Tibial nerve (tissue), 4 donors: ENCODE data around the gene TBXAS1. TPM values are rescaled to one million over a fixed set of nuclear protein-coding genes. Genes with fewer than 3 reads are reported as not detected.

Experiments
- DNase-seq, 2 donors: peaks; one replicate each; pipeline ENCODE4 v3.0.0-alpha.2; 2019; ENCODE audit warnings: low spot score in 2 of 2
- H3K27ac ChIP-seq, 4 donors: fragments of 200-600 bp; sonication (generic) in 3 of 4; one replicate each; pipeline ENCODE4 v1.5.1; 2017 to 2019; ENCODE audit warnings: mild to moderate bottlenecking in 1 of 4
- H3K27me3 ChIP-seq, 2 donors: fragments of 200-600 bp; sonication (generic) in 1 of 2; one replicate each; pipeline versions ENCODE4 v1.5.1 to v1.6.0; 2017 to 2019
- H3K36me3 ChIP-seq, 3 donors: fragments of 200-600 bp; sonication (generic); one replicate each; pipeline ENCODE4 v1.5.1; 2018 to 2019
- H3K4me1 ChIP-seq, 4 donors: fragments of 200-600 bp; sonication (generic) in 3 of 4; one replicate each; pipeline ENCODE4 v1.5.1; 2017 to 2019
- H3K4me3 ChIP-seq, 4 donors: fragments of 200-600 bp; sonication (generic) in 3 of 4; one replicate each; pipeline ENCODE4 v1.5.1; 2017 to 2019; ENCODE audit warnings: mild to moderate bottlenecking in 1 of 4, moderate library complexity in 1 of 4
- H3K9me3 ChIP-seq, 4 donors: fragments of 200-600 bp; sonication (generic) in 3 of 4; one replicate each; pipeline ENCODE4 v1.5.1; 2017 to 2019
- EP300 ChIP-seq, 2 donors: sonication (generic); formaldehyde crosslinking; IDR thresholded peaks; one replicate each; pipeline ENCODE4 v1.6.1; 2017; ENCODE audit warnings: antibody characterized with exemption in 2 of 2, mild to moderate bottlenecking in 1 of 2
- POLR2A ChIP-seq, 2 donors: fragments of 450-650 bp; IDR thresholded peaks; one replicate each; pipeline ENCODE4 v1.6.1; 2017; ENCODE audit warnings: antibody characterized with exemption in 2 of 2, mild to moderate bottlenecking in 2 of 2, moderate library complexity in 2 of 2
- WGBS, 2 donors: methylation state at CpG; one replicate each; pipeline ENCODE4 v1.1.5; 2018; 5-methylcytosine and 5-hydroxymethylcytosine counted together
- total RNA-seq, 4 donors: library from RNA; depleted of rRNA; stranded (reverse); fragments of >200 nt; gene quantifications; one replicate each; pipeline ENCODE4 v1.1.0, GENCODE V29; 2016
- TF ChIP-seq, protein P1 (sequence below), 5 experiments: fragments of 200-600 bp in 3 of 5; fragments of 450-650 bp in 2 of 5; sonication (generic) in 3 of 5; IDR thresholded peaks; one replicate each; pipeline ENCODE4 v1.5.1; 2016 to 2019; ENCODE audit warnings: antibody characterized with exemption in 5 of 5, mild to moderate bottlenecking in 3 of 5, moderate library complexity in 2 of 5

TBXAS1 gene
- total RNA-seq, 4 donors from 2014 or later = 19.0 to 80.4 (median 30.5) TPM

DNA sequence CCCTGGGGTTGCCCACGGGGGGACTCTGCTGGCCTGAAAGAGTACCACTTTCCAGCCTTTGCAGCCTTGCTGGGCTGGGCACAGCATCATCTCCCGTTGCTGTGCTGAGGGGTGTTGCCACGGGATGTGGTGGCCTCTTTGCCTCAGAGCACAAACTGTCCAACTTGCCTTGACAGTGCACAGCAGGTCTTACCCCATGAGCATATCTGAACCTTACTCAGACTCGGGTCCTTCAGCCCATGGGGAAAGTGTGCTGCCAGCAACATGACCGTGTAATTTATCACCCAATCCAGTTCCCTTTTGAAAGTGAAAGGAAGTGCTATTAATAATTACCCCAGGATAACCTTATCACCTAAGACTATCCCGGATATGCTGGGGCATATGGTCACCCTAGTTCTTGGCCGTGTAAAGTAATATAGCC is 46.8 kb downstream of the TBXAS1 start:
- Histone ChIP-seq H3K36me3 (no peaks in the 10 kb centered on the region), H3K9me3 (no peaks in the 10 kb centered on the region), H3K27ac (no peak overlapping the region), H3K27me3 (no peaks in the 10 kb centered on the region), H3K4me1 (peaks cover 0 to 5% (median 0%) of the 10 kb centered on the region in 4 donors), H3K4me3 (no peak overlapping the region)
- DNase-seq = no peak
- WGBS, 2 donors = 41 to 52% methylated on average over 7 of the region's 7 CpGs
- TF ChIP-seq EP300 (IDR thresholded peaks at IDR 0.05) (no peak), POLR2A (IDR thresholded peaks at IDR 0.05) (no peak)
- TF ChIP-seq, protein P1, sequence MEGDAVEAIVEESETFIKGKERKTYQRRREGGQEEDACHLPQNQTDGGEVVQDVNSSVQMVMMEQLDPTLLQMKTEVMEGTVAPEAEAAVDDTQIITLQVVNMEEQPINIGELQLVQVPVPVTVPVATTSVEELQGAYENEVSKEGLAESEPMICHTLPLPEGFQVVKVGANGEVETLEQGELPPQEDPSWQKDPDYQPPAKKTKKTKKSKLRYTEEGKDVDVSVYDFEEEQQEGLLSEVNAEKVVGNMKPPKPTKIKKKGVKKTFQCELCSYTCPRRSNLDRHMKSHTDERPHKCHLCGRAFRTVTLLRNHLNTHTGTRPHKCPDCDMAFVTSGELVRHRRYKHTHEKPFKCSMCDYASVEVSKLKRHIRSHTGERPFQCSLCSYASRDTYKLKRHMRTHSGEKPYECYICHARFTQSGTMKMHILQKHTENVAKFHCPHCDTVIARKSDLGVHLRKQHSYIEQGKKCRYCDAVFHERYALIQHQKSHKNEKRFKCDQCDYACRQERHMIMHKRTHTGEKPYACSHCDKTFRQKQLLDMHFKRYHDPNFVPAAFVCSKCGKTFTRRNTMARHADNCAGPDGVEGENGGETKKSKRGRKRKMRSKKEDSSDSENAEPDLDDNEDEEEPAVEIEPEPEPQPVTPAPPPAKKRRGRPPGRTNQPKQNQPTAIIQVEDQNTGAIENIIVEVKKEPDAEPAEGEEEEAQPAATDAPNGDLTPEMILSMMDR (IDR thresholded peaks at IDR 0.05) = no peak

DNA sequence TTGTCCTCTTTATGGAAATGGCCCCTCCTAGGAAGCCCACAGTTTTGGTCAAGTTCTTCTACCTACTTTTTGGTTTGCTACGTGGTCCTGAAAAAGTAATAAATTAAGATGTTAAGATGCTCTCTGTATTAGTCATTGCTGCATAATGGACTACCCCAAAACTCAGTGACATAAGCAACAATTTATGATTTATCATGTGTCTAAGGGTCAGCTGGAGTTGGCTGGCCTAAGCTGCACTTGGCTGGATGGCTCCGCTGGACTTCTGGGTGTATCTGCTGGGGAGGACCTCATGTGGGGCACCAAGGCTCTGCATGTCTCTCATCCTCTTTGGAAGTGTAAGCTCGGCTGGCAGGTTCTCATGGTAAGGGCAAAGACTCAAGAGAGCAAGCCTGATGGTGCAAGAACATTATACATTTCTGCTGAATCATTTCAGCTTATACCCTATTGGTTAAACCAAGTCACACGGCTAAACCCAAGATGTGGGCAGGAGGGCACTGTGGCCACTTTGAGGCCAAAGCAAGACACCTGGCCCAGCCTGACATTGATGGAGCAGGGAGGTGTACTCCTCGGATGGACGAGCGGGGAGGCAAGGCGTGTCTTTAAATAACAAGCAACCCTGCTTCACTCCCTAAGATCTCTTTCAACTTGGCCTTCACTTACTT is 47.7 kb downstream of the TBXAS1 start:
- Histone ChIP-seq H3K27ac (no peak overlapping the region), H3K4me3 (no peak overlapping the region), H3K9me3 (no peaks in the 10 kb centered on the region), H3K36me3 (no peaks in the 10 kb centered on the region), H3K4me1 (no peaks in the 10 kb centered on the region), H3K27me3 (no peaks in the 10 kb centered on the region)
- no peak for TF ChIP-seq POLR2A (IDR thresholded peaks at IDR 0.05)
- DNase-seq = no peak
- 84 to 90% methylated on average over 8 of the region's 8 CpGs for whole genome bisulfite sequencing, 2 donors

DNA sequence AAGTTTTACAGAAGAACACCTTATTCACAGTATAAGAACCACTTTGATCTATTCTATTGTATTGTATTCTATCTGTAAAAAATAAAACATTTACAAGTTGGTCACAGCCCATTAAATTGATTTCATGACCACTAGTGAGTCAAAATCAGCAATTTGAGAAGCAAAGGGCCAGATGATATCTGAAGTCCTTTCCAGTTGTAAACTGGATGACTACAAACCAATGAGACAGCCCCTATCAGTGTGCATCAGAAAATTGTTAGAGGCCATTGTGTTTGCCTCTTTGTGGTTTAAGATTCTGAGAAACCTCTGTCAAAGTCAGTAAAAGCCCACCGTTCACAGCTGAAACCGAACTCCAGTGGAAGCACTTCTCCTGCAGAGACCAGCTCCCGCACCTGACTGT is 54.8 kb downstream of the TBXAS1 start:
- no peak for DNase-seq
- Histone ChIP-seq H3K27me3 (no peaks in the 10 kb centered on the region), H3K27ac (no peak overlapping the region), H3K9me3 (no peaks in the 10 kb centered on the region), H3K4me1 (no peaks in the 10 kb centered on the region), H3K4me3 (no peak overlapping the region), H3K36me3 (no peaks in the 10 kb centered on the region)
- 68 to 88% methylated on average over 3 of the region's 3 CpGs for WGBS, 2 donors
- TF ChIP-seq POLR2A (IDR thresholded peaks at IDR 0.05) (no peak), EP300 (IDR thresholded peaks at IDR 0.05) (no peak)
- TF ChIP-seq, protein P1 (IDR thresholded peaks at IDR 0.05) = no peak

DNA sequence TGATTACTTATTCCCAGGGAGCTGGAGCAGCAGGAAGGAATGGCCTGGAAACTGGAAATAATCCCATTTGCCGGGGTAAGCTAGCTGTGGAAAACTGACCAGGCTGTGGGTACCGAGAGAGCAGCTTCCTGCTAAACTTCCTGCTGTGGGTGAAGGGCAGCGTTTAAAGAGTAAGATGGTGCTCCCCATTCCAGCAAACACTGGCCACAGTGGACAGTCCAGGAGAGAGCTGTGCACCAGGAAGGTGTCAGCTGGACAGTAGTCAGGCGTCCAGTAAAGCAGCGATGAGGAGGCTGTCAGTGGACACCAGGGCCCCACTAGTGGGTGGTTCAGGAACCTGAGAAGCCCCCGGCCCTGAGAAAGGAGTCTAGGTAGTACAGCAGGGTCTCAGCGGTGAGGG is 55.4 kb downstream of the TBXAS1 start:
- no peaks in the 10 kb centered on the region for H3K27me3 ChIP-seq
- H3K9me3 ChIP-seq = peaks cover 0 to 3% (median 0%) of the 10 kb centered on the region in 4 donors
- no peaks in the 10 kb centered on the region for H3K36me3 ChIP-seq
- H3K4me3 ChIP-seq = no peak overlapping the region
- no peak for DNase-seq
- WGBS, 2 donors = 81 to 86% methylated on average over 7 of the region's 7 CpGs
- TF ChIP-seq, protein P1 (IDR thresholded peaks at IDR 0.05) = no peak
- TF ChIP-seq POLR2A (IDR thresholded peaks at IDR 0.05) = no peak
- no peak for TF ChIP-seq EP300 (IDR thresholded peaks at IDR 0.05)
- H3K27ac ChIP-seq = no peak overlapping the region
- H3K4me1 ChIP-seq = no peaks in the 10 kb centered on the region

DNA sequence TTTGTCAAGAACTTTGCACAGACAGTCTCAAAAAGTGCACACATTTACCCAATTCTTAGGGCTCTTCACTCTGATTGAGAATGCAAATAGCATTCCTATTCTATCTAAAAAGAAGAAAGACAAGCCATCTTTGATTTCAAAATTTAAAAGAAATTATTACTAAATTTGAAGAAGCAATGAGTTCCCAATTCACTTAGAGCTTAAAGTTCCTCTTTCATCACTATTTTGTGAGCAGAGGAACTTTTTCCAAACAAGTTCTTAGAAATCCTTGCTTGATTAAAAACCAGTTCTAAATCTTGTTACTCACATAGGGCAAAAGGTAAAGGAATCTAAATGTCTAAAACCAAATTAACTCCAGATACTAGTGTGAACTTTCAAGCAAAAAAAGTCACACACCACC is 56.4 kb downstream of the TBXAS1 start:
- Histone ChIP-seq H3K4me3 (no peak overlapping the region), H3K27ac (no peak overlapping the region), H3K27me3 (no peaks in the 10 kb centered on the region), H3K9me3 (peaks cover 0 to 4% (median 0%) of the 10 kb centered on the region in 4 donors), H3K36me3 (no peaks in the 10 kb centered on the region), H3K4me1 (no peaks in the 10 kb centered on the region)
- TF ChIP-seq POLR2A (IDR thresholded peaks at IDR 0.05) (no peak), EP300 (IDR thresholded peaks at IDR 0.05) (no peak)
- TF ChIP-seq, protein P1 (IDR thresholded peaks at IDR 0.05) = no peak
- DNase-seq = no peak
